Activated CD4-positive, alpha-beta memory T cell treated with anti-CD3 and anti-CD28 coated beads for 36 hours (primary cell): ENCODE results near the gene POU3F1. TPM values are rescaled to one million over a fixed set of nuclear protein-coding genes. Genes with fewer than 3 reads are reported as not detected.
A peak's percentile ranks its signal among the peaks of the same experiment; 100 is the strongest.

ENCODE experiments used
- CTCF ChIA-PET: fragments of 350-600 bp; sonication (Branson Sonifier 250); formaldehyde crosslinking; loops from one replicate; lab custom pipeline; 2021; ENCODE audit warnings: antibody characterized with exemption, inconsistent platforms; lab: Charles Lee
- POLR2A ChIA-PET: fragments of 350-600 bp; sonication (Branson Sonifier 250); formaldehyde crosslinking; loops from one replicate; lab custom pipeline; 2021; ENCODE audit warnings: antibody characterized with exemption; lab: Charles Lee
- DNase-seq: peaks from one replicate; pipeline ENCODE4 v3.0.0-alpha.2; 2020
- H3K27ac Mint-ChIP-seq: one replicate; pipeline ENCODE4 v1.8.0; 2021; ENCODE audit warnings: mixed read lengths
- H3K27me3 Mint-ChIP-seq: one replicate; pipeline ENCODE4 v1.8.0; 2021; ENCODE audit warnings: mixed read lengths
- H3K36me3 Mint-ChIP-seq: one replicate; pipeline ENCODE4 v1.8.0; 2021; ENCODE audit warnings: mixed read lengths
- H3K4me1 Mint-ChIP-seq: one replicate; pipeline ENCODE4 v1.8.0; 2021; ENCODE audit warnings: low read depth, mixed read lengths
- H3K4me3 Mint-ChIP-seq: one replicate; pipeline ENCODE4 v1.8.0; 2021; ENCODE audit warnings: mild to moderate bottlenecking, mixed read lengths
- H3K9me3 Mint-ChIP-seq: one replicate; pipeline ENCODE4 v1.8.0; 2021; ENCODE audit warnings: mixed read lengths
- intact Hi-C: fragments of 100-400 bp; cut with micrococcal nuclease; formaldehyde crosslinking; loops from one replicate; pipeline ENCODE4 v1.15.1; 2023
- microRNA-seq: library from miRNA; unstranded; fragments of <30 nt; microRNA quantifications from one replicate; pipeline ENCODE4 v1.2.0, GENCODE V29; 2022; ENCODE audit warnings: borderline number of aligned reads, borderline microRNAs expressed, borderline replicate concordance
- total RNA-seq, 2 experiments: library from RNA; stranded (reverse); gene quantifications; one replicate each; pipeline ENCODE4 v1.2.3, GENCODE V29; 2021

POU3F1 gene
- total RNA-seq, 2 experiments from 2014 or later = 0.26 to 0.36 TPM

GRCh38 chr1:37998913-37999429 lies 47.6 kb downstream of the POU3F1 start:
- H3K4me1 Mint-ChIP-seq = peaks cover 43% of the 10 kb centered on the region
- peaks cover 6% of the 10 kb centered on the region for H3K36me3 Mint-ChIP-seq
- ChIA-PET CTCF (interaction anchor here (2.2 kb wide), 1 partner anchor 9 kb away, joined by 19 read pairs; the partner anchor contains the start of gene SF3A3), POLR2A (interaction anchor here (1.0 to 2.2 kb wide), 2 partner anchors 14 to 17 kb away, joined by 3 to 6 read pairs; partner anchors contain the start of gene UTP11)
- H3K9me3 Mint-ChIP-seq = no peaks in the 10 kb centered on the region
- peak; percentile 37 for DNase-seq
- intact Hi-C loops = no loop called here
- H3K4me3 Mint-ChIP-seq = no peak overlapping the region
- peaks cover 1% of the 10 kb centered on the region for H3K27me3 Mint-ChIP-seq
- H3K27ac Mint-ChIP-seq = peak overlapping the region; percentile 82

GRCh38 chr1:37998089-37998808 lies 48.3 kb downstream of the POU3F1 start:
- Mint-ChIP-seq H3K36me3 (peaks cover 6% of the 10 kb centered on the region), H3K27me3 (no peaks in the 10 kb centered on the region), H3K27ac (no peak overlapping the region), H3K4me1 (peaks cover 36% of the 10 kb centered on the region), H3K4me3 (no peak overlapping the region), H3K9me3 (no peaks in the 10 kb centered on the region)
- intact Hi-C loops = no loop called here
- ChIA-PET POLR2A (interaction anchor here (1.0 to 2.2 kb wide), 2 partner anchors 15 to 17 kb away, joined by 3 to 6 read pairs; partner anchors contain the start of gene UTP11), CTCF (no interaction called here)
- no peak for DNase-seq

- intact Hi-C loops = no loop called here
- POLR2A ChIA-PET = interaction anchor here (2.2 kb wide), 1 partner anchor 16 kb away, joined by 6 read pairs; the partner anchor contains the start of gene UTP11
- peaks cover 6% of the 10 kb centered on the region for H3K36me3 Mint-ChIP-seq
- H3K27me3 Mint-ChIP-seq = no peaks in the 10 kb centered on the region
- no peak overlapping the region for H3K4me3 Mint-ChIP-seq
- no peak overlapping the region for H3K27ac Mint-ChIP-seq
- H3K4me1 Mint-ChIP-seq = peaks cover 34% of the 10 kb centered on the region
- no peak for DNase-seq
- CTCF ChIA-PET = no interaction called here
- H3K9me3 Mint-ChIP-seq = no peaks in the 10 kb centered on the region
Observed at GRCh38 chr1:37997256-37998088, 49.1 kb downstream of the POU3F1 start.

GRCh38 chr1:37995751-37996345 lies 50.7 kb downstream of the POU3F1 start:
- Mint-ChIP-seq H3K4me3 (peak overlapping the region; percentile 45), H3K4me1 (peaks cover 31% of the 10 kb centered on the region), H3K27me3 (no peaks in the 10 kb centered on the region), H3K27ac (peak overlapping the region; percentile 66), H3K36me3 (peaks cover 6% of the 10 kb centered on the region), H3K9me3 (no peaks in the 10 kb centered on the region)
- DNase-seq = peak; percentile 59
- intact Hi-C loops = loop anchor here (1.0 kb wide), 1 partner anchor 13 kb away; no protein-coding TSS in a partner anchor
- ChIA-PET POLR2A (interaction anchor here (1.9 kb wide), 1 partner anchor 17 kb away, joined by 4 read pairs; the partner anchor contains the start of gene UTP11), CTCF (no interaction called here)

- CTCF ChIA-PET = no interaction called here
- intact Hi-C loops = loop anchor here (1.0 to 5.0 kb wide), 3 partner anchors 14 to 303 kb away; partner anchors contain the start of genes C1orf122, CDCA8 and YRDC
- DNase-seq = no peak
- peaks cover 7% of the 10 kb centered on the region for H3K36me3 Mint-ChIP-seq
- H3K4me3 Mint-ChIP-seq = peak overlapping the region; percentile 55
- no peaks in the 10 kb centered on the region for H3K27me3 Mint-ChIP-seq
- peaks cover 28% of the 10 kb centered on the region for H3K4me1 Mint-ChIP-seq
- peak overlapping the region; percentile 66 for H3K27ac Mint-ChIP-seq
- POLR2A ChIA-PET = interaction anchor here (1.9 kb wide), 1 partner anchor 18 kb away, joined by 4 read pairs; the partner anchor contains the start of gene UTP11
- H3K9me3 Mint-ChIP-seq = no peaks in the 10 kb centered on the region
Observed at GRCh38 chr1:37994886-37995566, 51.6 kb downstream of the POU3F1 start.

Small RNAs within 50 kb of the gene (microRNA-seq; reads per million reads assigned to microRNA genes)
- 4.7 reads per million, percentile 12 among the genes with 10 or more reads in this experiment for gene MIR3659

Other genes starting within 250 kb of the POU3F1 start
- gene C1orf122, start 239.0 kb downstream of the POU3F1 start, total RNA-seq = 10 to 100 TPM; 18.1 to 19.7 TPM
- 10 to 100 TPM; 34.1 to 36.1 TPM for gene YRDC, start 238.6 kb downstream of the POU3F1 start, total RNA-seq
- 10 to 100 TPM; 21.1 to 22.8 TPM for gene MTF1, start 187.2 kb downstream of the POU3F1 start, total RNA-seq
- 10 to 100 TPM; 24.3 to 24.4 TPM for gene INPP5B, start 99.7 kb downstream of the POU3F1 start, total RNA-seq
- 10 to 100 TPM; 93.5 to 94.4 TPM for gene SF3A3, start 56.8 kb downstream of the POU3F1 start, total RNA-seq
- 10 to 100 TPM; 14.4 to 14.7 TPM for gene FHL3, start 41.3 kb downstream of the POU3F1 start, total RNA-seq
- 10 to 100 TPM; 51.2 to 52.3 TPM for gene UTP11, start 34.1 kb downstream of the POU3F1 start, total RNA-seq